ENCODE data around the gene RASSF6. TPM values are rescaled to one million over a fixed set of nuclear protein-coding genes. Genes with fewer than 3 reads are reported as not detected.
"Not testable (repeated sequence)": the region's sequence is repeated elsewhere in the genome, so short reads cannot be mapped to it uniquely, and the experiment has no call there.

RASSF6 gene
- total RNA-seq, 4 donors from 2014 or later: 2.6 to 6.7 (median 4.3) TPM

DNA sequence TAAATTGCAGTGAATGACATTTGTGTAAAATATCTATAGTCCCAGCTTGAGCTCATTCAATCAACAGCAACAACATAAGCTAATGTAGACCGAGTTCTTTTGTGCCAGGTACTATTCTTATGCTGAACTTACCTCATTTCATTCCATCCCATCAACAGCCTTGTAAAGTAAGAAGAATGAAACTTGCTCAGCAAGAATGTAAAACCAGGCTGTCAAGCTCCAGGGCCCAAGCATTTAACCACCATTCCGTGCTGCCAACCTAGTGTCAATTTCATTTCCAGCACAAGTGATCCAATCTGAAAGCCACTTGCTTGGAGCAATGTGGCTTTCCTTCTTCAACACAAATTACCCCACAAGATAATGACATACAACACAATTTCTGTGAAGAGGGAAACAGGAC is 36.6 kb downstream of the RASSF6 start:
- DNase-seq: no peak
- Histone ChIP-seq H3K9me3 (no peaks in the 10 kb centered on the region), H3K36me3 (peaks cover 0 to 6% (median 0%) of the 10 kb centered on the region in 3 donors), H3K4me1 (peaks cover 0 to 7% (median 0%) of the 10 kb centered on the region in 3 donors), H3K27me3 (no peaks in the 10 kb centered on the region), H3K4me3 (no peak overlapping the region), H3K27ac (no peak overlapping the region)
- intact Hi-C loops (cut with DNase I): loop anchor here (10.0 kb wide), 1 partner anchor 281 kb away; the partner anchor contains the start of gene CXCL1
- TF ChIP-seq, protein P1, sequence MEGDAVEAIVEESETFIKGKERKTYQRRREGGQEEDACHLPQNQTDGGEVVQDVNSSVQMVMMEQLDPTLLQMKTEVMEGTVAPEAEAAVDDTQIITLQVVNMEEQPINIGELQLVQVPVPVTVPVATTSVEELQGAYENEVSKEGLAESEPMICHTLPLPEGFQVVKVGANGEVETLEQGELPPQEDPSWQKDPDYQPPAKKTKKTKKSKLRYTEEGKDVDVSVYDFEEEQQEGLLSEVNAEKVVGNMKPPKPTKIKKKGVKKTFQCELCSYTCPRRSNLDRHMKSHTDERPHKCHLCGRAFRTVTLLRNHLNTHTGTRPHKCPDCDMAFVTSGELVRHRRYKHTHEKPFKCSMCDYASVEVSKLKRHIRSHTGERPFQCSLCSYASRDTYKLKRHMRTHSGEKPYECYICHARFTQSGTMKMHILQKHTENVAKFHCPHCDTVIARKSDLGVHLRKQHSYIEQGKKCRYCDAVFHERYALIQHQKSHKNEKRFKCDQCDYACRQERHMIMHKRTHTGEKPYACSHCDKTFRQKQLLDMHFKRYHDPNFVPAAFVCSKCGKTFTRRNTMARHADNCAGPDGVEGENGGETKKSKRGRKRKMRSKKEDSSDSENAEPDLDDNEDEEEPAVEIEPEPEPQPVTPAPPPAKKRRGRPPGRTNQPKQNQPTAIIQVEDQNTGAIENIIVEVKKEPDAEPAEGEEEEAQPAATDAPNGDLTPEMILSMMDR (IDR thresholded peaks at IDR 0.05): no peak
- TF ChIP-seq POLR2A (IDR thresholded peaks at IDR 0.05): no peak
- WGBS, 2 donors: 26 to 49% methylated on average over 2 of the region's 2 CpGs

DNA sequence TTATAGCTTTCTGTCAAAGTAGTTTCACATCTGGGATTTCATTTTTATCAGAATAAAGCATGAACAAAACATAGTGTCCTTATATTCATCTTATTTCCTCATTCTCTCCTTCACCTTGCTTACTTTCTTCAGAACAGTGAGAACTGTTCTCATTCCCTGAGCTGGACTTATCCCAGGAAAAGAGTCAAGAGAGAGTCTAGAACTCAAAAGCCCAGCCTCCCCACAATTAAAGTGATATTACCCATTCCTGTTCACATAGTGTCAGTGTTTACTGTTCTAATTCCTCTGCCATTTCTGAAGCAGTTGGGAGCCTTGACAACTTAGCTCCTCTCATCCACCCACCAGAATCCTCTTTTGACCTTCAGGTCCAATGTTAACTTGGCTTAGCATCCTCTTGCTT is 42.9 kb downstream of the RASSF6 start:
- H3K4me1 ChIP-seq: peaks cover 0 to 23% (median 5%) of the 10 kb centered on the region in 3 donors
- intact Hi-C loops (cut with DNase I): no loop called here
- DNase-seq: no peak
- peaks cover 0 to 6% (median 0%) of the 10 kb centered on the region in 3 donors for H3K36me3 ChIP-seq
- no peak overlapping the region for H3K4me3 ChIP-seq
- no peaks in the 10 kb centered on the region for H3K9me3 ChIP-seq
- H3K27ac ChIP-seq: no peak overlapping the region
- no peaks in the 10 kb centered on the region for H3K27me3 ChIP-seq
- no peak for TF ChIP-seq POLR2A (IDR thresholded peaks at IDR 0.05)
- TF ChIP-seq, protein P1 (IDR thresholded peaks at IDR 0.05): no peak

DNA sequence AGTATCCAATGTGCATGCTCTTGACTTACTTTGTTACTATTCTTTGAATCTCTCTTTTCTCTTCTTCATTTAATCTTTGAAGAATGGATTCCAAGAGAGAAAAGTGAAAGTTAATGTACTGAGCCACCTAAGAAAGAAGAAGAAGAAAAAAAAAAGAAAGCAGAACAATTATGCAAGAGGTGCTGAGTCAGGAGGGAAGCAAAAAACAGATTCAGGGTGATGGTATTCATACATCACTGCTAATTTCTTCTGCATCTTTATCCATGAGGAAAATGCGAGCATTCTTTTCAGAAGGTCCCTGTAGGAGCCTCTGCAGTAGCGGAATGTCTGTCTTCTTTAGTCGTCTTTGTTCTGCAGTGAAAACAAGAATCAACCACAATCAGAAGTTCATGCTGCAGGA is 43.9 kb downstream of the RASSF6 start:
- 71 to 80% methylated on average over 3 of the region's 3 CpGs for WGBS, 2 donors
- H3K9me3 ChIP-seq: no peaks in the 10 kb centered on the region
- peaks cover 0 to 23% (median 5%) of the 10 kb centered on the region in 3 donors for H3K4me1 ChIP-seq
- H3K4me3 ChIP-seq: no peak overlapping the region
- no peaks in the 10 kb centered on the region for H3K27me3 ChIP-seq
- no peak for TF ChIP-seq POLR2A (IDR thresholded peaks at IDR 0.05)
- TF ChIP-seq, protein P1 (IDR thresholded peaks at IDR 0.05): no peak
- peaks cover 0 to 3% (median 0%) of the 10 kb centered on the region in 3 donors for H3K36me3 ChIP-seq
- no peak for DNase-seq
- intact Hi-C loops (cut with DNase I): no loop called here
- no peak overlapping the region for H3K27ac ChIP-seq

DNA sequence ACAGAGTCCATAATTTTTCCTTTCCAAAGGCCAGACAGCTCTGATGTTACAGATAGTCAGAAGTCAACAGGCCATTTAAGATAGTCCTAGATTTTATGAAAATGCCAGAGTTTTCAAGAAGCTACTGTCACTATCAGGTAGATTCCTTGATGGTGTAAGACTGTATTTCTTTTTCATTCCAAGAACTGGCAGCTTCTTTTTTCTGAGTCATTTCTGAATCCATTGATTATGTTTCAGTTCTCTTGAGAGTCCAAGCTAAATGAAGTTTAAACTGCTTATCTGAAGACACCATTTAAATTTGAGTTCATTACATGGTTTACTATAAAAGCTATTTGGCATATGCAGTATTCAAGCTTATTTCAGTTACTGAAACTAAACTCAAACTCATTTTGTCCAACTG is 44.6 kb downstream of the RASSF6 start:
- Histone ChIP-seq H3K27me3 (no peaks in the 10 kb centered on the region), H3K4me3 (no peak overlapping the region), H3K4me1 (peaks cover 0 to 23% (median 5%) of the 10 kb centered on the region in 3 donors), H3K9me3 (no peaks in the 10 kb centered on the region), H3K36me3 (no peaks in the 10 kb centered on the region), H3K27ac (no peak overlapping the region)
- TF ChIP-seq, protein P1 (IDR thresholded peaks at IDR 0.05): no peak
- no peak for TF ChIP-seq POLR2A (IDR thresholded peaks at IDR 0.05)
- intact Hi-C loops (cut with DNase I): no loop called here
- no peak for DNase-seq

DNA sequence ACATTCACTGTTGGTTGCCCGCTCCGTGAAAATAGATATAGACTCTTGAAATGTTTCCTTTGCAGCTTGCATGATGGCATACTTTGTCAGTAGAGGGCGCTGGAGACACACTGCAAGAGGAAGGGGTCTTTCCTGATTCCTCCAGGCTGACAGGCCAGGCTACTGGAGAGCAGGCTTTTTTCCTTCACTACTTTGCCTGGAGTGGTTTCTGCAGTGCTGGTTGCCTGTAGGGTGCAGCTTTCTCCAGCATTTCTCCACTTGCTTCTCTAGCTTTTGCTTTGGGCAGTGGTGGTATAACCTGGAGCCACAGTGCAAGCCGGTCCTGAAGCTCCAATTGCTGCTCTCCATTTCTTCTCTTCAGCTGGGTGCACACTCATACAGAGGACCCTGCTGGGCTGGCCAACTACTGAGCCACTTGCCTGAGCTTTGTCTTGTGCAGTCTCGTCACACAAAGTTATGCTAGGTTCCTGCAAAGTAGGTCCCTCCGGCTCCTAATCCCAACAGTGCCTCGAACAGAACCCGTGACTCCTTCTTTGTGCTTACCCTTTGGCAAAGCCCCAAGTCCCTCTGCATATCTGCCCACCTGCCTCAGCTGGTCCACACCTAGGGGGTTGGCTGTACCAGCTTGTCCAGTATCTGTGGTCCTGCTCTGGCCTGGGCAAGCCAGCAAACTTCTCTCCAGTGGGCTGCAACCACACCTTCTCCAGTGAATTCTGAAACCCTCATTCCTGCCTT is 46.3 kb downstream of the RASSF6 start:
- no peak overlapping the region for H3K4me3 ChIP-seq
- no peaks in the 10 kb centered on the region for H3K36me3 ChIP-seq
- 30 to 42% methylated on average over 8 of the region's 8 CpGs for WGBS, 2 donors
- intact Hi-C loops (cut with DNase I): loop anchor here (5.0 kb wide), 1 partner anchor 78 kb away; no protein-coding TSS in a partner anchor
- H3K27ac ChIP-seq: no peak overlapping the region
- no peaks in the 10 kb centered on the region for H3K27me3 ChIP-seq
- H3K9me3 ChIP-seq: no peaks in the 10 kb centered on the region
- no peak for TF ChIP-seq POLR2A (IDR thresholded peaks at IDR 0.05)
- TF ChIP-seq, protein P1 (IDR thresholded peaks at IDR 0.05): peak; percentile 47 to 86 (median 73)
- no peak for DNase-seq
- peaks cover 0 to 23% (median 5%) of the 10 kb centered on the region in 3 donors for H3K4me1 ChIP-seq

DNA sequence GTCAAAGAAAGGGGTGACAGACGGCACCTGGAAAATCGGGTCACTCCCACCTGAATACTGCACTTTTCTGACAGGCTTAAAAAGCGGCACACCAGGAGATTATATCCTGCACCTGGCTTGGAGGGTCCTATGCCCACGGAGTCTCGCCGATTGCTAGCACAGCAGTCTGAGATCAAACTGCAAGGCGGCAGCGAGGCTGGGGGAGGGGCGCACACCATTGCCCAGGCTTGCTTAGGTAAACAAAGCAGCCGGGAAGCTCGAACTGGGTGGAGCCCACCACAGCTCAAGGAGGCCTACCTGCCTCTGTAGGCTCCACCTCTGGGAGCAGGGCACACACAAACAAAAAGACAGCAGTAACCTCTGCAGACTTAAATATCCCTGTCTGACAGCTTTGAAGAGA is 69.4 kb downstream of the RASSF6 start:
- H3K27ac ChIP-seq; H3K36me3 ChIP-seq; H3K9me3 ChIP-seq; H3K4me1 ChIP-seq; H3K27me3 ChIP-seq; intact Hi-C loops (cut with DNase I); H3K4me3 ChIP-seq; DNase-seq: not testable (repeated sequence)
- 72 to 80% methylated on average over 2 to 5 of the region's 11 CpGs for WGBS, 2 donors
